IMR-90 (cell line): ENCODE data around the gene APOA4.

ENCODE experiments used
- CHD1 ChIP-seq: IDR thresholded peaks from 2 replicates; pipeline ENCODE4 v1.6.1; 2012; ENCODE audit warnings: low read depth, low read length, improper control_type of control experiment
- CTCF ChIP-seq: conservative IDR thresholded peaks from 2 replicates; pipeline ENCODE4 v1.5.1; 2012; ENCODE audit warnings: mild to moderate bottlenecking, low read depth, low read length, improper control_type of control experiment
- MXI1 ChIP-seq: IDR thresholded peaks from 2 replicates; pipeline ENCODE4 v1.6.1; 2012; ENCODE audit warnings: low read depth, mild to moderate bottlenecking, low read length, moderate library complexity, borderline replicate concordance
- NFE2L2 ChIP-seq: fragments of 150-350 bp; IDR thresholded peaks from 2 replicates; pipeline ENCODE4 v1.6.1; 2016; ENCODE audit warnings: low read depth, mild to moderate bottlenecking, low read length
- POLR2A ChIP-seq: IDR thresholded peaks from 2 replicates; pipeline ENCODE4 v1.6.1; 2012; ENCODE audit warnings: mild to moderate bottlenecking, low read depth, low read length
- RCOR1 ChIP-seq: IDR thresholded peaks from 2 replicates; pipeline ENCODE4 v1.6.1; 2012; ENCODE audit warnings: mild to moderate bottlenecking, low read length, improper control_type of control experiment; ENCODE audit not compliant: insufficient replicate concordance

- TF ChIP-seq CTCF (no peak), POLR2A (no peak), NFE2L2 (no peak), CHD1 (no peak), MXI1 (no peak), RCOR1 (no peak)
Measured at GRCh38 chr11:116842117-116842516, 19.0 kb upstream of the APOA4 start.
